HG03575 (cell line): Measurements from ENCODE around the gene TOP2B.

Source experiments
- ATAC-seq: cut with Tn5 transposase; IDR thresholded peaks from one replicate; pipeline ENCODE4 v1.9.1; 2021; ENCODE audit not compliant: unreplicated experiment, insufficient number of reproducible peaks, low FRiP score; ENCODE audit errors: extremely low read depth

Gene TOP2B

DNA sequence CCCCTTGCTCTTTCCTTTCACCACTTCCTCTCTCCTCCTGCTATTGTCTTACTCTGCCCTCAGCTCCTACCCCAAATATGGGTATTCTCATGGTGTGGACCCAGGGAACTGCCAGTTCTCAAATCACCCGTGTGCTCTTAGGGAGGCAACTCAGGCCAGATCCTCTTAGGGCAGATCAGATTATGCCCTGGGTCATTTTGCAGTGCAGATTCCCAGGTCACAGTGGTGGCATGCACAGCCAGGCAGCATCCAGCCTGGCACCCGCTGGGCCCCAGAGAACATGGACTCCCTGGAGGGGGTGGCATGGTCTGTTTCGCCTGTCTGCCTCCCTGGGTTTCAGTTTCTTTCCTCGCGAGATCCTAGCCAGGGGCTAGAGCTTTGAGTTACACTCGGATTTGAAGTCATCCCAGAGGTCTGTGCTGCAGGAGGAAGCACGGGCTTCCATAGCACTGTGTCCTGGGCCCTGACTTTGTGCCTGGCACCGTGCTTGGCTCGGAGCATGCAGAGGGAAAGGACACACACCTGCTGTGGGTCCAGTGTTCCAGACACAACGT lies 96.1 kb downstream of the TOP2B start:
- ATAC-seq = no peak

DNA sequence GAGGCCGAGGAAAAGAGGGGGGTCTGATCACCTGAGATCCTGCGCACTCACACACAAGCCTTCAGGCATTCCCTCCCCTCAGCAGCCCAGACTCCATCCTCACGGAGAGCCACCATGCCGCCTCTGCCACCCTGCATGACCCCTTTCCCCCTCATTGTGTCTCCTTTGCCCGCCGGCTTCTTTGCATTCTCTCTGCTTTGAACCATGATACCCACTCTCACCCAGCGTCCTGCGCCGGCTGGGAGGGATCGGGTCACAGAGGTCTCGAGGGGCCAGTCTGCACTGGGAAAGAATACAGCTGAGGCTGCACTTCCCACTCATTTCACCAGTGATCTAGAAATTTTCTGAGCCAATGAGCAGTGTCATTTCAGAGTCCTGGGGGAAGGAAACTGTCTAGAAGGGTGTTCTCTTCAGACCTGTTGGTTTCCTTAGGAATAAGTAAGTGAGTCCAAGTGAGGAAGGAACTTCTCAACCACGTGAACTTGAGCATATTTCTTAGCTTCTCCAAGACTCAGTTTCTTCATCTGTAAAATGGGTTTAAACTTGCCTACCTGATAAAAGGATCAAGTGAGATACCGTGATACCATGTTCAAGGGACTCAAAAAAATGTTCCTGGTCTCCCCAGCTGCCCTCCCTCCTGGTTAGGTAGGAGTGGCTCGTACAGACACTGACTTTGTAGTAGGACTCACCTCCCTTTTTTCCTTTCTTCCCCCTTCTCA lies 96.7 kb downstream of the TOP2B start:
- no peak for ATAC-seq

DNA sequence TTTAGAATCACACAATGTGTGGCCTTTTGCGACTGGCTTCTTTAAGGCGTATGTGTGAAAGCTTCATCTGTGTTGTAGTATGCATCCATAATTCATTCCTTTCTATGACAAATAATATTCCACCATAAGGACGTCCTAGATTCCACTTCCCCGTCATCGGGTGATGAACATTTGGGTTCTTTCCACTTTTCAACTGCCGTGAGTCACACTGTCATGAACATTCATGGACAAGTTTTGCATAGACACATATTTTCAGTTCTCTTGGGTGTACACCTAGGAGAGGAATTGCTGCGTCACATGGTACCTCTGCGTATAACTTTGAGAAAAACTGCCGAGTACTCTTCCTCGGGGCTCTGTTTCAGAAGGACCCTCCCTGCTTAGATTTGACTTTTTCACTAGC lies 97.3 kb downstream of the TOP2B start:
- no peak for ATAC-seq

GRCh38 chr3:25566358-25566920 lies 98.3 kb downstream of the TOP2B start:
- ATAC-seq = no peak

DNA sequence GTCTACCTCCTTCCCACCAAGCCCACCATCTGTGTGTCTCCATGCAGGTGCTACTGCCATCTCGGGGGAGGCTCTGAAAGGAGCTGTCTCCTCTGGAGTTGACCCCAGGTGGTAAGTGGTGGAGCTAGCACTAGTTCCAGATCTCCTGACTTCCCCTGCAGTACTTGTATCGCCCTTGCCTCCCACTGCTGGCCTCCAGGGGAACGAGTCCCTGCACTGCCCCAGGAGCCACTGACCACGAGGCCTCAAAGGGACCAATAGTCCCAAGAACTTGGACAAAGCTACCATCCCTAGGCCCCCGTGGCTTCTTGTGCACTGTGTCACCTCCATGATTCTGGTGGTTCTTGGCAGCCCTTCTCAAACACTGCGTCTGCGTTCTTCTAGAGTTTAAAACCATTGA lies 98.9 kb downstream of the TOP2B start:
- no peak for ATAC-seq

- ATAC-seq = no peak
These were observed 100.6 kb downstream of the TOP2B start for GRCh38 chr3:25564075-25564474.

- ATAC-seq = no peak
These were observed 101.1 kb downstream of the TOP2B start for GRCh38 chr3:25563601-25564000.

DNA sequence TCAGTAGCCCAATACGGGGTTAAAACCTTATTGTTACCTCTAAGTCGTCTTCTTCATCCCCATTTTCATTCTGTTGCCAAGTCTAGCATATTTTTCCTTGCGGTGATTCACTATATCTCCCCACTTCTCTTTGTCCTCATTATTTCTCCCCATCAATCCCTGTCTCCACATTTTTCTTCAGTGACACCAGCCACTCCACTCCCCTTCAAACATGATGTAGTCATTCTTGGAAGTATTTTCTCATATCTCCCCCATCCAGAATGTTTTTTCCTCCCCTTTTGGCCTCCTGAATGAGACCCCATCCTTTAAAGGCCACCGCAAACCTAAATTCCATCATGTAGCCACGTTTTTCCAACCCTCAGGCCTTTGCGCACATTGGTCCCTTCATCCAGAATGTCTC lies 105.9 kb downstream of the TOP2B start:
- no peak for ATAC-seq

- ATAC-seq = no peak
These were observed 106.6 kb downstream of the TOP2B start for GRCh38 chr3:25558121-25558520.

- no peak for ATAC-seq
These were observed 107.0 kb downstream of the TOP2B start for GRCh38 chr3:25557694-25558093.

DNA sequence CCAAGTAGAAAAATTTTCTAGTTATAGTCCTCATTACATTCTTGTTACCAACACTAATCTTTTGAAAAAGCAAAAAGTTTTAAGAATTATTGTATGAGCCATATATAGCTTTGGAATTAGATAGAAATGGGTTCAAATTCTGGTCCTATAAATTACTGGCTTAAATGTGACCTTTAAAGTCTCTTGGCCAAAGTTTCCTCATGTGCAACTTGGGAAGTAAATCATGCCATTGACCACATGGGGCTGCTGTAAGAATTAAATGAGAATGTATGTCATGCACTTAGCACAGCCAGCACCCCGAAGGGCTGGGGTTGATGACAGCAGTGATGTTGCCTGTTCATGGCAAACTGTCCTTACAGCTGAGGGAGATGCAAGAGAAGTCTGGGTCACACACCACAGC lies 108.3 kb downstream of the TOP2B start:
- no peak for ATAC-seq

DNA sequence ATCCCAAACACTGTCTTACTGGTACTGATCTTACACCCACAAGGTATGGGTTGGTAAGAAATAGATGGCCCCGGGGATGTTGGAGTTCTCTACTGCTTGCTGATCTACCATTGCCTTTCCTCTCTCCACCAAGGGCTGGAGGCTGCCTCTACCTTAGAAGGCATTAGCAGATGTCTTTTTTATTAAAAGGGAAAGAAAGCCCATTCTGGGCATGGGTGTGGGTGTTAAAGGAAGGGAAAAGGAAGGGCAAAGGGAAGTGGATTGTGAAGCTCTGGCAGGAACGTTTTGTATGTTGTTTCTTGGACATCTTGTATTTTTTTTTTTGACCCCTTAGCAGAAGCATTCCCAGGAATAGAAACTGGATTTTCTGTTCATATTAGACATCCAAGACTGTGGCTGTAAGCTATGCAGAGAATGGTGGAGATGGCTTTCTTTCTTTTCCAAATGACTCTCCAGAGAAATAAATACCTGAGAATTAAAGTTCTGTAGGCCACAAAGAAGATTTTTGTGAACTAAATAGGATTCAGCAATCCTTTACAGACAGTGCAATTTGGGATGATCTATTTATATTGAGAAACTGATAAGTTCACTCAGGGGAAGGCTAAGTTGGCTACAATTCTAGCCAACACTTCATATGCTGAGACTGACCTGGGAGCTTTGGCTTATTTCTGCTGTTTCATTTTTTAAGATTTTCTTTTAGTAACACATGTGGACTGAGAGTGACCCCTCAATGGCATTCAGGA lies 108.8 kb downstream of the TOP2B start:
- ATAC-seq = no peak

GRCh38 chr3:25554376-25554775 lies 110.3 kb downstream of the TOP2B start:
- ATAC-seq = no peak

DNA sequence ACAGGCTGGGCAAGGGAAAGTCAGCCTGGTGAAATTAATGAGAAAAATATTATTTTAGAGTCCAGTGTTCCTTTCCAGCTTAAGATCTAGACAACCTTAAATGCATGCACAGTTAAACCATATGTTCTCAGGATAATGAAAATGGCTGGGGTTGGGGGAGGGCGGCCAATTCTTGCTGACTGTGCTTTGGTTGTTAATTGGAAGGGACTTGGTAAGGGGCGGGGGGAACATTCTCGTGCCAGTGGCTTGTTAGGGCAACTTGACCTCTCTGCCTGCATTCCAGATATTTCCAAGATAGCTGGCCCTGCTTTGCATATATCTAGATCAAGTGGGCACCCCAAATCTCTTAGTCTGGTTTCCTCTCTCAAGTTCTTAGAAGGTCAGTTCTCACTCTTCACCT lies 112.5 kb downstream of the TOP2B start:
- no peak for ATAC-seq

DNA sequence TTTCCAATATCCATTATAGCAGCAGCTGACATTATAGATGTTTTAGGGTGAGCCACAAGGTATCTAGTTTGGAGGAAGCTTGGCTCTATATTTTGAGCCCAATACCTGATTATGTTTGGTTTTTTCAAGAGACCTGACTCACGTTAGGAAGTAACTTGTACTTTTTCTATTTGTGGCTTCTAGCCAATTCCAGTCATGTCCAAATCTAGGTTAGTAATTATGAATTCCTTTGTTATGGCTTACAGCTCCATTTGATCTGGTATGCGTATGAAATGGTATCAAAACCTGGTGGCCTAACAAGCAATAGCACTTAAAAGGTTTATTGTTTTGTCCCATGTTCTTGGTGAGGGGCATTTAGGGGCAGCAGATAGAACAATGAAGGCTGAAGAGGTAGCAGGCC lies 115.9 kb downstream of the TOP2B start:
- ATAC-seq = no peak

DNA sequence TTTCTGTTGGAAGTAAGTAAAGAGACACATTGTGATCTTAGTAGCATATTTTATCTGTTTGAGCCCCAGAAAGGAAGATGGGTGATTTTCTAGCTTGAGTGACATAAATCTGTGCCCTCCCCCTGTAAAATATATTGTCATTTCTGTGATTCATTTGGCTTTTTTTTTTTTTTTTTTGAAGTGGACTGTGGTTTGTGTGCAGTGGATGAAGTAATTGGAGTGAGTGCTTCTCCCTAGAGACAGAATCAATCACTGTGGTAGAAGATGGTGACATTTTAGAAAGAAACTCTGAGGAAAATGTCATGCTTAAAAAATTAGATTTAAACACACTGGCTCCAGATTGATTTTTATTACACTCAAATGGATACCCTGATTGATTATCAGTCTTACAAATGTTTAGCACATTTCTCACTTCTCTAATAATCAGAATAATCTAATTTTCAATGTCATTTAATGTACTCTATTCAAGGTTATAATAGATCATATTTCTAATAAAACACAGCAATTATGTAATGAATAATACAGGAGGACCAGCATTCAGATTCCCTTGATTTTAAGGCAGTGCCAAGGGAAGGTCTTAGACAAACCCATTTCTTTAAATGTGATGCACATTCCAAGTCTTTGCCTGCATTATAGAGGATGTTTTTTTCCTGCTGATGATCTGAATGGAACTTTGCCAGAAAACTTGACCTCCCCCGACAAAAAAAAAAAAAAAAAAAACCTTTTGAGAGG lies 116.6 kb downstream of the TOP2B start:
- no peak for ATAC-seq
